WTC11 (cell line): ENCODE data around the gene PF4V1. TPM values are rescaled to one million over a fixed set of nuclear protein-coding genes. Genes with fewer than 3 reads are reported as not detected.

ENCODE experiments used
- ATAC-seq: fragments of 200-7000 bp; cut with Tn5 transposase; 2 replicates; pipeline ENCODE4 v1.10.0; 2021; ENCODE audit warnings: mild to moderate bottlenecking, moderate library complexity
- CTCF ChIA-PET: fragments of 300-600 bp; sonication (Branson Sonifier 250); formaldehyde crosslinking; loops from one replicate; lab custom pipeline; 2021; ENCODE audit warnings: antibody characterized with exemption; lab: Charles Lee
- POLR2A ChIA-PET: fragments of 350-600 bp; sonication (Branson Sonifier 250); formaldehyde crosslinking; loops from one replicate; lab custom pipeline; 2021; ENCODE audit warnings: antibody characterized with exemption; lab: Charles Lee
- DNase-seq: peaks from one replicate; pipeline ENCODE4 v3.0.0; 2021; ENCODE audit warnings: low spot score
- H3K27ac Mint-ChIP-seq: 2 replicates; pipeline ENCODE4 v1.8.0; 2021; ENCODE audit warnings: mixed read lengths
- H3K27me3 Mint-ChIP-seq: 2 replicates; pipeline ENCODE4 v1.8.0; 2021; ENCODE audit warnings: low read depth, mild to moderate bottlenecking, moderate library complexity, mixed read lengths
- H3K36me3 Mint-ChIP-seq: 2 replicates; pipeline ENCODE4 v1.8.0; 2021; ENCODE audit warnings: mixed read lengths
- H3K4me1 Mint-ChIP-seq: 2 replicates; pipeline ENCODE4 v1.8.0; 2022; ENCODE audit warnings: mixed read lengths
- H3K4me3 Mint-ChIP-seq: 2 replicates; pipeline ENCODE4 v1.8.0; 2021; ENCODE audit warnings: mild to moderate bottlenecking, moderate library complexity, mixed read lengths
- H3K9me3 Mint-ChIP-seq: 2 replicates; pipeline ENCODE4 v1.8.0; 2021; ENCODE audit warnings: mixed read lengths
- ARID4B ChIP-seq: sonication (generic); formaldehyde crosslinking; IDR thresholded peaks from 2 replicates; pipeline ENCODE4 v1.8.0; 2023; ENCODE audit warnings: missing genetic modification reagents, mild to moderate bottlenecking, borderline replicate concordance
- ESRRA ChIP-seq: sonication (generic); formaldehyde crosslinking; IDR thresholded peaks from 2 replicates; pipeline ENCODE4 v1.8.1; 2022; ENCODE audit warnings: mild to moderate bottlenecking, missing genetic modification reagents, borderline replicate concordance
- FOXJ3 ChIP-seq: sonication (generic); formaldehyde crosslinking; IDR thresholded peaks from 2 replicates; pipeline ENCODE4 v1.9.0; 2021; ENCODE audit warnings: missing genetic modification reagents, mild to moderate bottlenecking, borderline replicate concordance
- GTF2I ChIP-seq: fragments of 250-450 bp; sonication (Bioruptor Pico); conservative IDR thresholded peaks from 2 replicates; pipeline ENCODE4 v1.4.0; 2021; ENCODE audit warnings: mild to moderate bottlenecking
- JAZF1 ChIP-seq: fragments of 250-450 bp; sonication (Bioruptor Pico); IDR thresholded peaks from 2 replicates; pipeline ENCODE4 v1.9.0; 2021; ENCODE audit warnings: moderate library complexity, mild to moderate bottlenecking, inconsistent platforms
- NFATC4 ChIP-seq: fragments of 250-450 bp; sonication (Bioruptor Pico); IDR thresholded peaks from 2 replicates; pipeline ENCODE4 v1.9.0; 2021; ENCODE audit warnings: mild to moderate bottlenecking
- TEAD1 ChIP-seq: sonication (generic); formaldehyde crosslinking; IDR thresholded peaks from 2 replicates; pipeline ENCODE4 v1.8.0; 2022; ENCODE audit warnings: mild to moderate bottlenecking, missing genetic modification reagents
- TEAD4 ChIP-seq: sonication (generic); formaldehyde crosslinking; IDR thresholded peaks from 2 replicates; pipeline ENCODE4 v1.8.0; 2022; ENCODE audit warnings: mild to moderate bottlenecking, missing genetic modification reagents
- ZNF671 ChIP-seq: fragments of 250-450 bp; sonication (Bioruptor Pico); IDR thresholded peaks from 2 replicates; pipeline ENCODE4 v1.8.0; 2021; ENCODE audit warnings: mild to moderate bottlenecking
- total RNA-seq: library from RNA; stranded (reverse); gene quantifications from 3 replicates; pipeline ENCODE4 v1.2.3, GENCODE V29; 2021
- TF ChIP-seq, protein P1 (sequence below): sonication (generic); formaldehyde crosslinking; IDR thresholded peaks from 2 replicates; pipeline ENCODE4 v1.8.0; 2022; ENCODE audit warnings: missing genetic modification reagents
- TF ChIP-seq, protein P2 (sequence below): sonication (generic); formaldehyde crosslinking; IDR thresholded peaks from 2 replicates; pipeline ENCODE4 v1.8.1; 2023; ENCODE audit warnings: mild to moderate bottlenecking, missing genetic modification reagents
- TF ChIP-seq, protein P3 (sequence below): fragments of 250-450 bp; sonication (Bioruptor Pico); IDR thresholded peaks from 2 replicates; pipeline ENCODE4 v1.9.0; 2021; ENCODE audit warnings: mild to moderate bottlenecking, borderline replicate concordance

The PF4V1 gene
- total RNA-seq, 1 experiment from 2014 or later, result not detected

DNA sequence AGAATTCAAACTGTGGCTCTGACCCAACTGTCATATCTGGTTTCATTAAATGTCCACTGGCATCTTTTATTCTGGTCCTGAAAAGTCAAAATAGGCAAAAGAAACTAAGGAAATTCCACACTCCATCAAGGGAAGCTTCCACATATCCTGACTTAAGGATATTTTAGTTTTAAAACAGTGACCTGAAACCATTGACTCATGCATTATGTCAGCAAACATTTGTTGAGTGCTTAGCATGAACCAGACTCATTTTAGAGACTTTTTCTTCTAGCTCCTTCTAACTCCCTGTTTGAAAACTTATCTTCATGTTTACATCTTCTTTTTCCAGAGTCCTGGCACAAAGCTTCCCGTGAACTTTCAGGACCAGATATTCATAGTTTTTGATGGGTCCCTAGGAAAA, 9.2 kb downstream of the PF4V1 start:
- Mint-ChIP-seq H3K4me1 (peaks cover 2% of the 10 kb centered on the region; the same call in 1 of the 2 replicates), H3K9me3 (no peaks in the 10 kb centered on the region), H3K36me3 (no peaks in the 10 kb centered on the region), H3K27me3 (no peaks in the 10 kb centered on the region), H3K4me3 (no peak overlapping the region), H3K27ac (no peak overlapping the region)
- TF ChIP-seq FOXJ3 (CRISPR knock-in tag), result no peak
- TF ChIP-seq NFATC4 (CRISPR knock-in tag), result no peak
- TF ChIP-seq ARID4B (CRISPR knock-in tag), result no peak
- TF ChIP-seq, protein P1, sequence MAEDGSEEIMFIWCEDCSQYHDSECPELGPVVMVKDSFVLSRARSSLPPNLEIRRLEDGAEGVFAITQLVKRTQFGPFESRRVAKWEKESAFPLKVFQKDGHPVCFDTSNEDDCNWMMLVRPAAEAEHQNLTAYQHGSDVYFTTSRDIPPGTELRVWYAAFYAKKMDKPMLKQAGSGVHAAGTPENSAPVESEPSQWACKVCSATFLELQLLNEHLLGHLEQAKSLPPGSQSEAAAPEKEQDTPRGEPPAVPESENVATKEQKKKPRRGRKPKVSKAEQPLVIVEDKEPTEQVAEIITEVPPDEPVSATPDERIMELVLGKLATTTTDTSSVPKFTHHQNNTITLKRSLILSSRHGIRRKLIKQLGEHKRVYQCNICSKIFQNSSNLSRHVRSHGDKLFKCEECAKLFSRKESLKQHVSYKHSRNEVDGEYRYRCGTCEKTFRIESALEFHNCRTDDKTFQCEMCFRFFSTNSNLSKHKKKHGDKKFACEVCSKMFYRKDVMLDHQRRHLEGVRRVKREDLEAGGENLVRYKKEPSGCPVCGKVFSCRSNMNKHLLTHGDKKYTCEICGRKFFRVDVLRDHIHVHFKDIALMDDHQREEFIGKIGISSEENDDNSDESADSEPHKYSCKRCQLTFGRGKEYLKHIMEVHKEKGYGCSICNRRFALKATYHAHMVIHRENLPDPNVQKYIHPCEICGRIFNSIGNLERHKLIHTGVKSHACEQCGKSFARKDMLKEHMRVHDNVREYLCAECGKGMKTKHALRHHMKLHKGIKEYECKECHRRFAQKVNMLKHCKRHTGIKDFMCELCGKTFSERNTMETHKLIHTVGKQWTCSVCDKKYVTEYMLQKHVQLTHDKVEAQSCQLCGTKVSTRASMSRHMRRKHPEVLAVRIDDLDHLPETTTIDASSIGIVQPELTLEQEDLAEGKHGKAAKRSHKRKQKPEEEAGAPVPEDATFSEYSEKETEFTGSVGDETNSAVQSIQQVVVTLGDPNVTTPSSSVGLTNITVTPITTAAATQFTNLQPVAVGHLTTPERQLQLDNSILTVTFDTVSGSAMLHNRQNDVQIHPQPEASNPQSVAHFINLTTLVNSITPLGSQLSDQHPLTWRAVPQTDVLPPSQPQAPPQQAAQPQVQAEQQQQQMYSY, result no peak
- TF ChIP-seq TEAD1, result no peak
- ChIA-PET CTCF (interaction anchor here (1.2 to 2.6 kb wide), 3 partner anchors 9 to 272 kb away, joined by 4 to 22 read pairs (median 4); partner anchors contain the start of genes CXCL6 and PF4V1), POLR2A (no interaction called here)
- no peak for ATAC-seq
- no peak for DNase-seq

GRCh38 chr4:73864365-73864764, 11.3 kb downstream of the PF4V1 start:
- Mint-ChIP-seq H3K4me1 (peaks cover 14% of the 10 kb centered on the region), H3K27ac (no peak overlapping the region), H3K9me3 (no peaks in the 10 kb centered on the region), H3K27me3 (peaks cover 16% of the 10 kb centered on the region), H3K4me3 (no peak overlapping the region), H3K36me3 (no peaks in the 10 kb centered on the region)
- CTCF ChIA-PET, result interaction anchor here (0.5 to 2.6 kb wide), 36 partner anchors 11 to 595 kb away, joined by 3 to 39 read pairs (median 4); partner anchors contain the start of genes CXCL2, CXCL3, CXCL5 and CXCL6
- peak; percentile 60 for ATAC-seq
- POLR2A ChIA-PET, result no interaction called here
- peak; percentile 23 for DNase-seq
- TF ChIP-seq, protein P2, sequence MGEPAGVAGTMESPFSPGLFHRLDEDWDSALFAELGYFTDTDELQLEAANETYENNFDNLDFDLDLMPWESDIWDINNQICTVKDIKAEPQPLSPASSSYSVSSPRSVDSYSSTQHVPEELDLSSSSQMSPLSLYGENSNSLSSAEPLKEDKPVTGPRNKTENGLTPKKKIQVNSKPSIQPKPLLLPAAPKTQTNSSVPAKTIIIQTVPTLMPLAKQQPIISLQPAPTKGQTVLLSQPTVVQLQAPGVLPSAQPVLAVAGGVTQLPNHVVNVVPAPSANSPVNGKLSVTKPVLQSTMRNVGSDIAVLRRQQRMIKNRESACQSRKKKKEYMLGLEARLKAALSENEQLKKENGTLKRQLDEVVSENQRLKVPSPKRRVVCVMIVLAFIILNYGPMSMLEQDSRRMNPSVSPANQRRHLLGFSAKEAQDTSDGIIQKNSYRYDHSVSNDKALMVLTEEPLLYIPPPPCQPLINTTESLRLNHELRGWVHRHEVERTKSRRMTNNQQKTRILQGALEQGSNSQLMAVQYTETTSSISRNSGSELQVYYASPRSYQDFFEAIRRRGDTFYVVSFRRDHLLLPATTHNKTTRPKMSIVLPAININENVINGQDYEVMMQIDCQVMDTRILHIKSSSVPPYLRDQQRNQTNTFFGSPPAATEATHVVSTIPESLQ, result no peak
- TF ChIP-seq TEAD4, result no peak
- no peak for TF ChIP-seq ESRRA
- no peak for TF ChIP-seq ZNF671 (CRISPR knock-in tag)
- TF ChIP-seq, protein P3, sequence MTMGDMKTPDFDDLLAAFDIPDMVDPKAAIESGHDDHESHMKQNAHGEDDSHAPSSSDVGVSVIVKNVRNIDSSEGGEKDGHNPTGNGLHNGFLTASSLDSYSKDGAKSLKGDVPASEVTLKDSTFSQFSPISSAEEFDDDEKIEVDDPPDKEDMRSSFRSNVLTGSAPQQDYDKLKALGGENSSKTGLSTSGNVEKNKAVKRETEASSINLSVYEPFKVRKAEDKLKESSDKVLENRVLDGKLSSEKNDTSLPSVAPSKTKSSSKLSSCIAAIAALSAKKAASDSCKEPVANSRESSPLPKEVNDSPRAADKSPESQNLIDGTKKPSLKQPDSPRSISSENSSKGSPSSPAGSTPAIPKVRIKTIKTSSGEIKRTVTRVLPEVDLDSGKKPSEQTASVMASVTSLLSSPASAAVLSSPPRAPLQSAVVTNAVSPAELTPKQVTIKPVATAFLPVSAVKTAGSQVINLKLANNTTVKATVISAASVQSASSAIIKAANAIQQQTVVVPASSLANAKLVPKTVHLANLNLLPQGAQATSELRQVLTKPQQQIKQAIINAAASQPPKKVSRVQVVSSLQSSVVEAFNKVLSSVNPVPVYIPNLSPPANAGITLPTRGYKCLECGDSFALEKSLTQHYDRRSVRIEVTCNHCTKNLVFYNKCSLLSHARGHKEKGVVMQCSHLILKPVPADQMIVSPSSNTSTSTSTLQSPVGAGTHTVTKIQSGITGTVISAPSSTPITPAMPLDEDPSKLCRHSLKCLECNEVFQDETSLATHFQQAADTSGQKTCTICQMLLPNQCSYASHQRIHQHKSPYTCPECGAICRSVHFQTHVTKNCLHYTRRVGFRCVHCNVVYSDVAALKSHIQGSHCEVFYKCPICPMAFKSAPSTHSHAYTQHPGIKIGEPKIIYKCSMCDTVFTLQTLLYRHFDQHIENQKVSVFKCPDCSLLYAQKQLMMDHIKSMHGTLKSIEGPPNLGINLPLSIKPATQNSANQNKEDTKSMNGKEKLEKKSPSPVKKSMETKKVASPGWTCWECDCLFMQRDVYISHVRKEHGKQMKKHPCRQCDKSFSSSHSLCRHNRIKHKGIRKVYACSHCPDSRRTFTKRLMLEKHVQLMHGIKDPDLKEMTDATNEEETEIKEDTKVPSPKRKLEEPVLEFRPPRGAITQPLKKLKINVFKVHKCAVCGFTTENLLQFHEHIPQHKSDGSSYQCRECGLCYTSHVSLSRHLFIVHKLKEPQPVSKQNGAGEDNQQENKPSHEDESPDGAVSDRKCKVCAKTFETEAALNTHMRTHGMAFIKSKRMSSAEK (CRISPR knock-in tag), result no peak
- no peak for TF ChIP-seq ARID4B (CRISPR knock-in tag)
- TF ChIP-seq GTF2I, result no peak
- no peak for TF ChIP-seq JAZF1 (CRISPR knock-in tag)
